WTC11 (cell line): ENCODE data around the gene HBE1. TPM values are rescaled to one million over a fixed set of nuclear protein-coding genes. Genes with fewer than 3 reads are reported as not detected.

Source experiments
- ATAC-seq: fragments of 200-7000 bp; cut with Tn5 transposase; 2 replicates; pipeline ENCODE4 v1.10.0; 2021; ENCODE audit warnings: mild to moderate bottlenecking, moderate library complexity
- CTCF ChIA-PET: fragments of 300-600 bp; sonication (Branson Sonifier 250); formaldehyde crosslinking; loops from one replicate; lab custom pipeline; 2021; ENCODE audit warnings: antibody characterized with exemption; lab: Charles Lee
- POLR2A ChIA-PET: fragments of 350-600 bp; sonication (Branson Sonifier 250); formaldehyde crosslinking; loops from one replicate; lab custom pipeline; 2021; ENCODE audit warnings: antibody characterized with exemption; lab: Charles Lee
- DNase-seq: peaks from one replicate; pipeline ENCODE4 v3.0.0; 2021; ENCODE audit warnings: low spot score
- H3K27ac Mint-ChIP-seq: 2 replicates; pipeline ENCODE4 v1.8.0; 2021; ENCODE audit warnings: mixed read lengths
- H3K27me3 Mint-ChIP-seq: 2 replicates; pipeline ENCODE4 v1.8.0; 2021; ENCODE audit warnings: low read depth, mild to moderate bottlenecking, moderate library complexity, mixed read lengths
- H3K36me3 Mint-ChIP-seq: 2 replicates; pipeline ENCODE4 v1.8.0; 2021; ENCODE audit warnings: mixed read lengths
- H3K4me1 Mint-ChIP-seq: 2 replicates; pipeline ENCODE4 v1.8.0; 2022; ENCODE audit warnings: mixed read lengths
- H3K4me3 Mint-ChIP-seq: 2 replicates; pipeline ENCODE4 v1.8.0; 2021; ENCODE audit warnings: mild to moderate bottlenecking, moderate library complexity, mixed read lengths
- H3K9me3 Mint-ChIP-seq: 2 replicates; pipeline ENCODE4 v1.8.0; 2021; ENCODE audit warnings: mixed read lengths
- ETV6 ChIP-seq: sonication (generic); formaldehyde crosslinking; IDR thresholded peaks from 2 replicates; pipeline ENCODE4 v1.8.1; 2022; ENCODE audit warnings: mild to moderate bottlenecking, missing genetic modification reagents
- FOXP1 ChIP-seq: sonication (generic); formaldehyde crosslinking; IDR thresholded peaks from 2 replicates; pipeline ENCODE4 v1.8.0; 2022; ENCODE audit warnings: missing genetic modification reagents, mild to moderate bottlenecking, moderate library complexity, borderline replicate concordance
- GTF2I ChIP-seq: fragments of 250-450 bp; sonication (Bioruptor Pico); conservative IDR thresholded peaks from 2 replicates; pipeline ENCODE4 v1.4.0; 2021; ENCODE audit warnings: mild to moderate bottlenecking
- JUN ChIP-seq: sonication (generic); formaldehyde crosslinking; IDR thresholded peaks from 2 replicates; pipeline ENCODE4 v1.8.0; 2023; ENCODE audit warnings: mild to moderate bottlenecking, missing genetic modification reagents
- KAT7 ChIP-seq: sonication (generic); formaldehyde crosslinking; IDR thresholded peaks from 2 replicates; pipeline ENCODE4 v1.8.1; 2023; ENCODE audit warnings: missing genetic modification reagents, mild to moderate bottlenecking, borderline replicate concordance
- NFE2L1 ChIP-seq: sonication (generic); formaldehyde crosslinking; IDR thresholded peaks from 2 replicates; pipeline ENCODE4 v1.8.1; 2023; ENCODE audit warnings: missing genetic modification reagents
- OVOL2 ChIP-seq: fragments of 250-450 bp; sonication (Bioruptor Pico); IDR thresholded peaks from 2 replicates; pipeline ENCODE4 v1.9.0; 2021; ENCODE audit warnings: mild to moderate bottlenecking, borderline replicate concordance
- ZNF138 ChIP-seq: sonication (generic); formaldehyde crosslinking; conservative IDR thresholded peaks from 2 replicates; pipeline ENCODE4 v1.8.1; 2022; ENCODE audit warnings: mild to moderate bottlenecking, moderate library complexity, missing genetic modification reagents
- ZNF263 ChIP-seq: sonication (generic); formaldehyde crosslinking; IDR thresholded peaks from 2 replicates; pipeline ENCODE4 v1.8.1; 2022; ENCODE audit warnings: low read depth, mild to moderate bottlenecking, moderate library complexity, missing genetic modification reagents
- ZNF317 ChIP-seq: sonication (generic); formaldehyde crosslinking; IDR thresholded peaks from 2 replicates; pipeline ENCODE4 v1.8.1; 2023; ENCODE audit warnings: low read depth, mild to moderate bottlenecking, moderate library complexity, missing genetic modification reagents, borderline replicate concordance
- total RNA-seq: library from RNA; stranded (reverse); gene quantifications from 3 replicates; pipeline ENCODE4 v1.2.3, GENCODE V29; 2021
- TF ChIP-seq, protein P1 (sequence below): sonication (generic); formaldehyde crosslinking; IDR thresholded peaks from 2 replicates; pipeline ENCODE4 v1.8.1; 2022; ENCODE audit warnings: missing genetic modification reagents, borderline replicate concordance
- TF ChIP-seq, protein P2 (sequence below): sonication (generic); formaldehyde crosslinking; IDR thresholded peaks from 2 replicates; pipeline ENCODE4 v1.8.1; 2023; ENCODE audit warnings: mild to moderate bottlenecking, moderate library complexity, missing genetic modification reagents
- TF ChIP-seq, protein P3 (sequence below): sonication (generic); formaldehyde crosslinking; IDR thresholded peaks from 2 replicates; pipeline ENCODE4 v1.8.1; 2022; ENCODE audit warnings: low read depth, mild to moderate bottlenecking, moderate library complexity, missing genetic modification reagents, borderline replicate concordance
- TF ChIP-seq, protein P4 (sequence below): sonication (generic); formaldehyde crosslinking; IDR thresholded peaks from 2 replicates; pipeline ENCODE4 v1.8.0; 2022; ENCODE audit warnings: mild to moderate bottlenecking, missing genetic modification reagents
- TF ChIP-seq, protein P5 (sequence below): sonication (generic); formaldehyde crosslinking; IDR thresholded peaks from 2 replicates; pipeline ENCODE4 v1.8.0; 2023; ENCODE audit warnings: missing genetic modification reagents
- TF ChIP-seq, protein P6 (sequence below): fragments of 250-450 bp; sonication (Bioruptor Pico); IDR thresholded peaks from 2 replicates; pipeline ENCODE4 v1.9.0; 2021; ENCODE audit warnings: moderate library complexity, mild to moderate bottlenecking, inconsistent platforms, borderline replicate concordance
- TF ChIP-seq, protein P7 (sequence below): sonication (generic); formaldehyde crosslinking; IDR thresholded peaks from 2 replicates; pipeline ENCODE4 v1.8.0; 2022; ENCODE audit warnings: mild to moderate bottlenecking, missing genetic modification reagents
- TF ChIP-seq, protein P8 (sequence below): sonication (generic); formaldehyde crosslinking; IDR thresholded peaks from 2 replicates; pipeline ENCODE4 v1.8.1; 2022; ENCODE audit warnings: mild to moderate bottlenecking, missing genetic modification reagents, moderate library complexity, borderline replicate concordance
- TF ChIP-seq, protein P9 (sequence below): sonication (generic); formaldehyde crosslinking; conservative IDR thresholded peaks from 2 replicates; pipeline ENCODE4 v1.8.1; 2022; ENCODE audit warnings: mild to moderate bottlenecking, missing genetic modification reagents

HBE1 gene
- total RNA-seq, 1 experiment from 2014 or later = 3.1 TPM

DNA sequence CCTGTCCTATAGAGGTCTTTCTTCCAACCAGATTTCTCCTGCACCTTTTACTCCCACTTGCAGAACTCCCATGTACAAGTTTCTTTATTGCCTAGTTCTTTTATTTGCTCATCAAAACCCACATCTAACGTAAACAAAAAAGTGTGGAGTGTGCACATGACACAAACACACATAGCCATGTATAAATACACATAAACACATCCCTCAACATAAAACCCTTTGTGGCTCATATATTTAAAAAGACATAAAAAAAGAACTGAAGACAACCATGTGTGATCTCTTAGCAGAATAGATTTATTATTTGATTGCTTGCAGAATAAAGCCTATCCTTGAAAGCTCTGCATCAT, 16.9 kb downstream of the HBE1 start:
- ATAC-seq = no peak
- ChIA-PET POLR2A (no interaction called here), CTCF (no interaction called here)
- no peak overlapping the region for H3K27ac Mint-ChIP-seq
- no peaks in the 10 kb centered on the region for H3K36me3 Mint-ChIP-seq
- peaks cover 29% of the 10 kb centered on the region for H3K27me3 Mint-ChIP-seq
- DNase-seq = no peak
- no peaks in the 10 kb centered on the region for H3K9me3 Mint-ChIP-seq
- H3K4me3 Mint-ChIP-seq = no peak overlapping the region
- TF ChIP-seq ZNF138 (CRISPR knock-in tag) = no peak
- TF ChIP-seq, protein P1, sequence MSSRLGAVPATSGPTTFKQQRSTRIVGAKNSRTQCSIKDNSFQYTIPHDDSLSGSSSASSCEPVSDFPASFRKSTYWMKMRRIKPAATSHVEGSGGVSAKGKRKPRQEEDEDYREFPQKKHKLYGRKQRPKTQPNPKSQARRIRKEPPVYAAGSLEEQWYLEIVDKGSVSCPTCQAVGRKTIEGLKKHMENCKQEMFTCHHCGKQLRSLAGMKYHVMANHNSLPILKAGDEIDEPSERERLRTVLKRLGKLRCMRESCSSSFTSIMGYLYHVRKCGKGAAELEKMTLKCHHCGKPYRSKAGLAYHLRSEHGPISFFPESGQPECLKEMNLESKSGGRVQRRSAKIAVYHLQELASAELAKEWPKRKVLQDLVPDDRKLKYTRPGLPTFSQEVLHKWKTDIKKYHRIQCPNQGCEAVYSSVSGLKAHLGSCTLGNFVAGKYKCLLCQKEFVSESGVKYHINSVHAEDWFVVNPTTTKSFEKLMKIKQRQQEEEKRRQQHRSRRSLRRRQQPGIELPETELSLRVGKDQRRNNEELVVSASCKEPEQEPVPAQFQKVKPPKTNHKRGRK (CRISPR knock-in tag) = no peak
- TF ChIP-seq KAT7 (CRISPR knock-in tag) = no peak
- TF ChIP-seq OVOL2 (CRISPR knock-in tag) = no peak
- TF ChIP-seq JUN (CRISPR knock-in tag) = no peak
- no peak for TF ChIP-seq ETV6
- TF ChIP-seq, protein P2, sequence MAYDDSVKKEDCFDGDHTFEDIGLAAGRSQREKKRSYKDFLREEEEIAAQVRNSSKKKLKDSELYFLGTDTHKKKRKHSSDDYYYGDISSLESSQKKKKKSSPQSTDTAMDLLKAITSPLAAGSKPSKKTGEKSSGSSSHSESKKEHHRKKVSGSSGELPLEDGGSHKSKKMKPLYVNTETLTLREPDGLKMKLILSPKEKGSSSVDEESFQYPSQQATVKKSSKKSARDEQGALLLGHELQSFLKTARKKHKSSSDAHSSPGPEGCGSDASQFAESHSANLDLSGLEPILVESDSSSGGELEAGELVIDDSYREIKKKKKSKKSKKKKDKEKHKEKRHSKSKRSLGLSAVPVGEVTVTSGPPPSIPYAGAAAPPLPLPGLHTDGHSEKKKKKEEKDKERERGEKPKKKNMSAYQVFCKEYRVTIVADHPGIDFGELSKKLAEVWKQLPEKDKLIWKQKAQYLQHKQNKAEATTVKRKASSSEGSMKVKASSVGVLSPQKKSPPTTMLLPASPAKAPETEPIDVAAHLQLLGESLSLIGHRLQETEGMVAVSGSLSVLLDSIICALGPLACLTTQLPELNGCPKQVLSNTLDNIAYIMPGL = no peak
- TF ChIP-seq ZNF317 (CRISPR knock-in tag) = no peak
- no peak for TF ChIP-seq FOXP1 (CRISPR knock-in tag)
- no peak for TF ChIP-seq GTF2I (CRISPR knock-in tag)
- TF ChIP-seq, protein P3, sequence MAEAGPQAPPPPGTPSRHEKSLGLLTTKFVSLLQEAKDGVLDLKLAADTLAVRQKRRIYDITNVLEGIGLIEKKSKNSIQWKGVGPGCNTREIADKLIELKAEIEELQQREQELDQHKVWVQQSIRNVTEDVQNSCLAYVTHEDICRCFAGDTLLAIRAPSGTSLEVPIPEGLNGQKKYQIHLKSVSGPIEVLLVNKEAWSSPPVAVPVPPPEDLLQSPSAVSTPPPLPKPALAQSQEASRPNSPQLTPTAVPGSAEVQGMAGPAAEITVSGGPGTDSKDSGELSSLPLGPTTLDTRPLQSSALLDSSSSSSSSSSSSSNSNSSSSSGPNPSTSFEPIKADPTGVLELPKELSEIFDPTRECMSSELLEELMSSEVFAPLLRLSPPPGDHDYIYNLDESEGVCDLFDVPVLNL (CRISPR knock-in tag) = no peak
- TF ChIP-seq, protein P4, sequence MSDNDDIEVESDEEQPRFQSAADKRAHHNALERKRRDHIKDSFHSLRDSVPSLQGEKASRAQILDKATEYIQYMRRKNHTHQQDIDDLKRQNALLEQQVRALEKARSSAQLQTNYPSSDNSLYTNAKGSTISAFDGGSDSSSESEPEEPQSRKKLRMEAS (CRISPR knock-in tag) = no peak
- TF ChIP-seq, protein P5, sequence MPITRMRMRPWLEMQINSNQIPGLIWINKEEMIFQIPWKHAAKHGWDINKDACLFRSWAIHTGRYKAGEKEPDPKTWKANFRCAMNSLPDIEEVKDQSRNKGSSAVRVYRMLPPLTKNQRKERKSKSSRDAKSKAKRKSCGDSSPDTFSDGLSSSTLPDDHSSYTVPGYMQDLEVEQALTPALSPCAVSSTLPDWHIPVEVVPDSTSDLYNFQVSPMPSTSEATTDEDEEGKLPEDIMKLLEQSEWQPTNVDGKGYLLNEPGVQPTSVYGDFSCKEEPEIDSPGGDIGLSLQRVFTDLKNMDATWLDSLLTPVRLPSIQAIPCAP (CRISPR knock-in tag) = no peak
- TF ChIP-seq, protein P6, sequence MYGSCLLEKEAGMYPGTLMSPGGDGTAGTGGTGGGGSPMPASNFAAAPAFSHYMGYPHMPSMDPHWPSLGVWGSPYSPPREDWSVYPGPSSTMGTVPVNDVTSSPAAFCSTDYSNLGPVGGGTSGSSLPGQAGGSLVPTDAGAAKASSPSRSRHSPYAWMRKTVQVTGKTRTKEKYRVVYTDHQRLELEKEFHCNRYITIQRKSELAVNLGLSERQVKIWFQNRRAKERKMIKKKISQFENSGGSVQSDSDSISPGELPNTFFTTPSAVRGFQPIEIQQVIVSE = no peak
- TF ChIP-seq, protein P7, sequence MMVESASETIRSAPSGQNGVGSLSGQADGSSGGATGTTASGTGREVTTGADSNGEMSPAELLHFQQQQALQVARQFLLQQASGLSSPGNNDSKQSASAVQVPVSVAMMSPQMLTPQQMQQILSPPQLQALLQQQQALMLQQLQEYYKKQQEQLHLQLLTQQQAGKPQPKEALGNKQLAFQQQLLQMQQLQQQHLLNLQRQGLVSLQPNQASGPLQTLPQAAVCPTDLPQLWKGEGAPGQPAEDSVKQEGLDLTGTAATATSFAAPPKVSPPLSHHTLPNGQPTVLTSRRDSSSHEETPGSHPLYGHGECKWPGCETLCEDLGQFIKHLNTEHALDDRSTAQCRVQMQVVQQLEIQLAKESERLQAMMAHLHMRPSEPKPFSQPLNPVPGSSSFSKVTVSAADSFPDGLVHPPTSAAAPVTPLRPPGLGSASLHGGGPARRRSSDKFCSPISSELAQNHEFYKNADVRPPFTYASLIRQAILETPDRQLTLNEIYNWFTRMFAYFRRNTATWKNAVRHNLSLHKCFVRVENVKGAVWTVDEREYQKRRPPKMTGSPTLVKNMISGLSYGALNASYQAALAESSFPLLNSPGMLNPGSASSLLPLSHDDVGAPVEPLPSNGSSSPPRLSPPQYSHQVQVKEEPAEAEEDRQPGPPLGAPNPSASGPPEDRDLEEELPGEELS (CRISPR knock-in tag) = no peak
- TF ChIP-seq, protein P8, sequence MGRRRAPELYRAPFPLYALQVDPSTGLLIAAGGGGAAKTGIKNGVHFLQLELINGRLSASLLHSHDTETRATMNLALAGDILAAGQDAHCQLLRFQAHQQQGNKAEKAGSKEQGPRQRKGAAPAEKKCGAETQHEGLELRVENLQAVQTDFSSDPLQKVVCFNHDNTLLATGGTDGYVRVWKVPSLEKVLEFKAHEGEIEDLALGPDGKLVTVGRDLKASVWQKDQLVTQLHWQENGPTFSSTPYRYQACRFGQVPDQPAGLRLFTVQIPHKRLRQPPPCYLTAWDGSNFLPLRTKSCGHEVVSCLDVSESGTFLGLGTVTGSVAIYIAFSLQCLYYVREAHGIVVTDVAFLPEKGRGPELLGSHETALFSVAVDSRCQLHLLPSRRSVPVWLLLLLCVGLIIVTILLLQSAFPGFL (CRISPR knock-in tag) = no peak
- TF ChIP-seq, protein P9, sequence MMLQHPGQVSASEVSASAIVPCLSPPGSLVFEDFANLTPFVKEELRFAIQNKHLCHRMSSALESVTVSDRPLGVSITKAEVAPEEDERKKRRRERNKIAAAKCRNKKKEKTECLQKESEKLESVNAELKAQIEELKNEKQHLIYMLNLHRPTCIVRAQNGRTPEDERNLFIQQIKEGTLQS (CRISPR knock-in tag) = no peak
- no peak for TF ChIP-seq NFE2L1
- TF ChIP-seq ZNF263 (CRISPR knock-in tag) = no peak
- H3K4me1 Mint-ChIP-seq = peaks cover 11% of the 10 kb centered on the region
